HG02943 (cell line): ENCODE data around the gene MAPK4.

Source experiments
- ATAC-seq: cut with Tn5 transposase; IDR thresholded peaks from one replicate; pipeline ENCODE4 v1.9.1; 2021; ENCODE audit warnings: mild to moderate bottlenecking, low read depth, moderate library complexity; ENCODE audit not compliant: unreplicated experiment

Gene MAPK4

DNA sequence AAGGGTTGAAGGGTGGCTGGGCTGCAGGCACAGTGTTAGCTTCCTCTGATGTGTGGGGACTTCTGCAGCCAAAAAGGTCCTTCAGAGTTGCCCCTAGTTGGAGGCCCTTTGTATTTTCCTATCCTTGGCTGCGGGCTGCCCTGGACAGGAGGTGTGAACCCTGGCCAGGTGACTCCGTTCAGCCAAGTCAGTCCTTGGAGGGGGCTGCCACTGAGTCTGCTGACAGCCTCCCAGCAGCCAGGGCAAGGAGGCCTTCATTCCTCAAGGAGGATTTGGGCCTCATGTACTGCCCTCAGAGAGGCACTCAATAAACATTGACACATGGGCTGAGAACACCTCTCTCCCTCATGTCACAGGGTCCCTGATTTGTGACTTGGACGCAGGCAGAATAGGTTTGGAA lies 62.4 kb downstream of the MAPK4 start:
- ATAC-seq = no peak

DNA sequence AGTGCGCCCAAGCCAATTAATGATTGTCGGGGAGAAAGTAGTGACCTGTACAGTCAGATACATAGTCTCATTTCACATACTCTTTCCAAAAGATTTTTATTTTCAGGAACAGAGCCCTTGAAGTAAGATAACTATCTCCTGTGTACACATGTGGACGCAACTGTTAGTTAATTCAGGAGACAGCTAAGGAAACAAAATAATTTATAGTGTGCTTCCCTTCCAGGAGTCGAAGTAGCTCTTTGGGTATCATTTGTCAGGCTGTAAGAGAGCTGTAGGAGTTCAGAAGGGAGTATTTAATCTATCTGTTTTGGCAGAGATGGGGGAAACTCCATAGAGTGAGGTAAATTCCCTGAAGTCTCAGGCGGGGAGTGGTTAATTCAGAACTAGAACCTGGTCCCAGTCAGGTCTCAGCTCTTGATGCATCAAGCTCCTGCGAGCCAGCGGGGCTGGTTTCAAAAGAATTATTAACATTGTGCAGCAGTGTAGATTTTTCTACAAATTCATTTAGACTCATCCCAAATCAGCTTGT lies 63.0 kb downstream of the MAPK4 start:
- ATAC-seq = no peak

DNA sequence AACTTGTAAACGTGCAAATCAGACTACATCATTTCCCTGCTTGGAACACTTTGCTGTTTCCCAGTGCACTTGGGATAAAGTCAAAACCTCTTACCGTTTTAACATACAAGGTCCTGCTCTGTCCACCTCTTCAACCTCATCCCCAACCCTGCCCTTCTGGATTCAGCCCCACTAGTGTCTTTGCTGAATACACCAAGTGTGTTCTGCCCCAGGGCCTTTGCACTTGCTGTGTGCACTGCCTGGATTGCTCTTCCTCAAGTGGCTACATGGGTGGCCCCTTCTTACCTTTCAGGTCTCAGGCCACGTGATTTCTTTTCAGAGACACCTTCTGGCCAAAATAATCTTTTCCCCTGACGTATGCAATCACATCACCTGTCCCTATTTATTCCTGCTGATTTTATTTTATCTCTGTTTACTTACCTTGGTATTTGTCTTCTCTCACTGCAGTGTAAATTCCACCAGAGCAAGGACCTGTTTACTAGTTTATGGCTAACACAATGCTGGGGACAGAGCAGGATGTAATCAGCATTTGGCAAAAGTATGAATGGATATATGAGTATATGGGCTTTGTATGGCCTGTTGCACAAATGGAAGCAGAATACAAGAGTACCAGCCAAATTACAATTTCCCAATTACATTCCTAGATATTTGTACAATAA lies 63.9 kb downstream of the MAPK4 start:
- no peak for ATAC-seq

DNA sequence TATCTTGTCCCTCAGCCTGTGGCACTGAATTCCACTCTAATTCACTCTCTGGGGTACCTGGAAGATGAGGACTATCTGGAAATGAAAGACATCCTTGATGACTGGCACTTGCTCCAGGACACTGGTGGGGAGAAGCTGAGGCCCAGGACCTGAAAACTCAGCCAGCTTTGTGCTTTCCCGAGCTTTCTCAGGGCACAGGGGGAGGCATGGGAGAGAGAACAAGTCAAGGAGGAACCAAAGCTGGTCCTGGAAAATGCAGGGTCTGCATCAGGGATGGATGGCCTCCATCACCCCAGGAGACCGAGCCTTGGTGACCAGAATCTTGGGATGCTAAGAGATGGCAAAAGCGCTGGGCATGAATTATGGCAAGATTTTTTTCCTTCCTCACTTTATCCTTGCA lies 65.1 kb downstream of the MAPK4 start:
- ATAC-seq = no peak

DNA sequence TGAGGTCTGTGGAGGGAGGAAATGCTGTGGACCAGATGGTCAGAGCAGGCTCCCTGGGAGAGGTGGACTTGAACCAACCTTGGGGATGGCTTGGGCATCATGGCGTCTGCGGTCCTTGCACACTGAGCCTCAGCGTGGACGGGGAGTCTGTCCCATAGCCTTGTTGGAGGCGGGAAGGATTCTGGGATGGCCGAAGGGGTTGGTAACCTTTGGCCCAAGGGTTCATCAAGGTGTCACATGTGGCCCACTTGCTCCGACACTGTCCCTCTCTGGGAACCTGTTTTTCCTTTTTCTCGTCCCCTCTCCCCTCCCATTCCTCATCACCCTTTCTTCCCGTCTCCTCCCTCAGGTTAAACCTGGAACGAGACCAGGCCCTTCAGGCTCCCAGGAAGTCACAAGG lies 66.4 kb downstream of the MAPK4 start:
- no peak for ATAC-seq

DNA sequence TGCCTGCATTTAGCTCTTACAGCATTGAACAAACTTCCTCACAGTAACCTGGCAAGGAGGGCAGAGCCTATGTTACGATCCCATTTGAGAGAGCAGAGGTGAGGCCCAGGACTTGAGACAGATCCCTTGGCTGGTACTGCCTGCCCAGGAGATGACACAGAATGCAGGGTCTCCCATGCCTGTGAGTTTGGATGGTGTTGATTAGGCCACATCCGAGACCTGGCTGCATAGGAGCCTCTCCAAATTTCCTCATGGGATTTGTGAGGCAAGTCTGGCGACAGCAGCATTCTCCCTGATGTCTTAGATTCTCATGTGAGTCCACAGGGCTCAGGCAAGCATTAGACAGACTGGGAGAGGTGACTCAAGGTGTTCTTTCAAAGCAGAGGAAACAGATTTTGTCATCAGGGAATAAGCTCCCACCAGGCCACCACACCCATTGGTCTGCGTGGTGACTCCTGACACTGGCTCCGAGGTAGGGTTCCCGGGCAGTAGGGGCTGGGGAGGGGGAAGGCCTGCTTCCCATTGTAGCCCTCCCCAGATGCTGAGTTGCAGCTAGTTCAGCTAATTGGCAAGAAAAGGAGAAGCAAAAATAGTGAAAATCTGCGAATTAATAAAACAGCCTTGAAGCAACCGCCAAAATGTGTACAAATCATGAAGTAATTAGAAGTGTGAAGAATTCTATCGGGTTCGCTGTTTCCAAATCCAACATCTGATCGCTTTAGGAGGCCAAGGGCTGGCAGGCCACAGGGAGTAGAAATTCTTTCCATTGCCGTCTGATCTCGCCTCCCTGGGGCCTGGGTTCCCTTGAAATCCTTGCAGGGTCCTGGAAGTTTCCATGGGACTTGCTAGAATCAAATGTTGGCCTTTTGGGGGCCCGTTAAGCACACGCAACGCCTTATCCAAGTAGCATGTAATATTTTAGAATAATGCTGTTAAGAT lies 68.0 kb downstream of the MAPK4 start:
- no peak for ATAC-seq

DNA sequence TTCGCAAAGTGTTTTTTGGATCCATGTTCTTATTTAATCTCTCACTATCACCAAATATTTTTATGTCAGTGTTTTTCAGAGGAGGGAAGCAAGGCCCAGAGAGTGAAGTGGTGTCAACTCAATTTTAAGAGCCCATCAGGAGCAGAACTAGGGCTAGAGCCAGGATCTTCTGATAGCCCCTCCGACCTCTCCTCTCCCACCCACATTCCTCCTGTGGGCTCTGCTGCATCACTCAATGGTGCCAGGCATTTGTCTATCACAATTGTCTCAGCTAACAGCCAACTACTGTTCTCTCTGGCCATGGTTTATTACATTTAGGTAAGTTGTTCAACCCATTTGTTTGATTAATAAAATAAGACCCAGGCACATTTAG lies 68.6 kb downstream of the MAPK4 start:
- no peak for ATAC-seq

DNA sequence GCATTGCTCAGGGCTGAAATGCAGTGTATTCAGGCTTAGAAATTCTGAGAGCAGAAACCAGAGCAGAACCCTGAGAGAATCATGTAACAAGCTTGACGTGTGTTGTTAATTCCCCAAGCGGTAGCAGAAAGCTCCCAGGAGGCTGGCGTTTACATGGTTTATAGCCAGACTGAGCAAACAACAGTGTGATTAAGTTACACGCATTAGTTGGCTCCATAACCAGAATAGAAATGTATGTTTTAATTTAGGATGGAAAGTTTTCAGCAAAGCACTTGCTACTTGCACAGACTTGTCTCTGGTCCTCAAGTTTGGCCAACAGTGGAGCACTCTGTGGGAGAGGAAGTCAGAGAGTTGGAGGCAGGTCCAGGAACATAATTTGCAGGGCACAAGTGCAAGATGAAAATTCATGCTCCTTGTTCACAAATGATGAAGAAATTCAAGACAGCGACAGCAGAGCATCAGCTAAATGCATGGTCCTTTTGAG lies 69.3 kb downstream of the MAPK4 start:
- ATAC-seq = no peak

DNA sequence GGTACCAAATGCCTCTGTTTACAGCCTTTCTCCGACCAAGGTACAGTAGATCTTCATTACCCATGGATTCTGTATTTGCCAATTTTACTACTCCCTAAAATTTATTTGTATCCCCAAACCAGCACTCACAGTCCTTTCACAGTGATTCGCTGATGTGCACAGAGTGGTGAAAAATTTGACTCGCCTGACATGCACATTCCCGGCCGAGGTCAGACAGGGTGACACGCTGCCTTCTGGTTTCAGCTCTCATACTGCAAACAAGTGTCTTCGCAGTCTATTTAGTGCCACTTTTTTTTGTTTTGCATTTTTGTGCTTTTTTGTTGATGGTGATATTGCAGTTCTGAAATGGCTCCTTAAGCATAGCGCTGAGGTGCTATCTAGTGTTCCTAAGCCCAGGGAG lies 71.0 kb downstream of the MAPK4 start:
- ATAC-seq = no peak

DNA sequence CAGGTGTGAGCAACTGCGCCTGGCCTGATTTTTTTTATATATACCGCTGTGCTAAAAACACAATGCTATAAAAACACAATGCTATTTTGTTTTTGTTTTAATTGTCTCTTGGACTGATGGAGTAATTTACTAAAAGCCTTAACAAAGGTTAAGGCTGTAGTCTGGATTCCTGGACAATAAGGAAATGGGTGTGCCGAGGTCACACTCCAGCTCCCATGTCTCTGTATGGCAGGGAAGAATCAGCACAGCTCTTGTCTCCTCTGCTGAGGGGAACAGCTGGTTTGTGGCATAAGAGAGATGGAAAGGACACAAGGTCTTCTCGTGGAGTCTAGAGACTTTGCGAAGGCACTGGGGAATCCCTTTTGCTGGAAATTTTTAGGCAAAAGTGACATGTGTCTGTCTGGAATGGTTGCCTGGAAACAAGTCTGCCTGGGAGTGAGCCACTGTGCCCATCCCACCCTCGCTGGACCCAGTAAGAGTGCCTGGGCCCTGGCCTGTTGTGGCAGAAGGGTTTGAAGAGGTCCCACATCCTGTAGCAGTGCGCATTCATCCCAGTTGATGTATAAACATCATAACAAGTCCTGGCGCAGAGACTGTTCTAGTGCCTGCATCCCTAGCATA lies 73.1 kb downstream of the MAPK4 start:
- no peak for ATAC-seq

DNA sequence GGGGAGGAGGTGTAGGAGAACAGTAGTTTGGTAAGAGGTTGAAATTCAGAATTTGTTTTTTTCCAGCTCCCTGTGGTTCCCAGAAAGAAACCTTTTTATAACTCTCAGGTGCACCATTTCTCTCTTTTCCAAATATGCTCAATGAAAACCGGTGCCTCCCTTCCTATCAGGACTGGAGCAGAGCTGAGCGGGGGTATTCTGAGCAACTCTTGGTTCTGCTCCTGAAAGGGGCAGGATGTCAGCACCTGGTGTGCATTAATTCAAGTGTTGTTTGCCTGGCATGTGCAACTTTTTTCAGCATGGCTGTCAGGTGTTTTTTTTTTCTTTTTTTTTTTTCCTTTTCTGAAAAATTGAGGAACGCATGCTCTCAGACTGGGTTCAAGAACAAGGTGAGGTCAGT lies 74.1 kb downstream of the MAPK4 start:
- no peak for ATAC-seq

DNA sequence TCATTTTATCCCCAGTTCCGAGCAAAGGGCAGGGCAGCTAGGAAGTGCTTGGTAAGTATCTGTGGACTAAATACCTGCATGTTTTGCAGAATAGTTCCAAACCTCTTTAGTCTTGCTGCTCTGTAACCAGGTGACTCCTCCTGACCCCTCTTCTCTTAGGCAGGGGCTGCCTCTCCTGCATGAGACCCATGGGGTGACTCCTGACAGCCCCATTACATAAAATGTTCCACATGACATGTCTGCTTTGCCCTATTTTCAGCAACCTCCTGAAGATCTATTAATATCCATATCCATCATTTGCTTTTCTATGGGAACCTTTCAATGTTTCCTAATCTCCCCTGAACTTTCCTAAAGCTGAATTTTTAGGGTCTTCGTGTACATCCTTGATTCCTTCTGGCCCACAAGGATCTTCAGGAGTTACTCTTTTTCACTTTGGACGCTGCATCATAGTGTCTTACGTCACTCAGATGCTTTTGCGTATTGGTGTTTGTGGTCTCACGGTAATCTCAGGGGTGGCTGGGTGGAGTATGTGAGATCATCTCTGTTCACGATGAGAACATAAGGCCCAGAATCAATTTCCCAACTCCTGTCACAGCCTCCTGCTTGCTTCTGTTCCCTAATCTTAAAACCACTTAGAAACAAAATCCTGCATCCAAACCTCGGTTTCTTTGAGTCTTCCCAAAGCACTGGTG lies 76.6 kb downstream of the MAPK4 start:
- no peak for ATAC-seq

DNA sequence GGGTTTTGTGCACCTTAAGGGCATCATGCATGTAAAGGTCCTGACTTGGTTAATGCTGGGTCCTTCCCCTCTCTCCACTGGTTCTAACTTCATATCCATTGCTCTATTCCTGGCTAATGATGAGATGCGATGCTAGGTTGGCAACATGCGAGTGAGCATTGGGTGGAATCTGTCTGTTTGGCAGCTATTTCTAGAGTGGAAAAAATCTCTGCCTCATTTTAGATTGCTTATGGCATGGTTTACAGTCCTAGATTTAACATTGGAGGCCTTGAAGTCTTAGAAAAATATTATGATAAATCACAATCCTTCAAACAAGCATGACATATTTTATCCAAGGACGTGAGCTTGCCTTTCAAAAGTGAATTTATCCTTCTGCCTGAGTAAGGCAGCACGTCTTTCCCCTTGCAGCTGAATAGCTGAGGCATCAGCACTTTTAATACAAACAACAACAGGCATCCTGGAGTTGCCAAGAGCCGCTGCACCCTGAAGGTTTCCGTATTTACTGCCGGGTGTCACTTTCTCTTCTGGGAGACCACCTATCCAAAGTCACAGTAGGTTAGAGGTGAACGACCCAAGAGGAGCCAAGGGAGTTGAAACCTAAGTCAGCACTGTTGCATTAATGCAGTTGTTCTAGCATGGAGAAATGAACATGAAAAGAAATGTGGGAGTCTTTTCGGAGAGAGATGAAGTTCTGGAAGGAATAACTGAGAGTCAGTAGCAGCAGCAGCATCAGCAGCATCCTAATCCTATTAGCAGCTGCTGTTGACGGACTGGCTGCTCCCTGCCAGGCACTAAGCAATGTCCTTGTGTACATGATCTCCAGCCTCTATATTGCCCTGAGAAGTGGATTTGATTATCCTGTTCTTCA lies 78.4 kb downstream of the MAPK4 start:
- ATAC-seq = no peak

DNA sequence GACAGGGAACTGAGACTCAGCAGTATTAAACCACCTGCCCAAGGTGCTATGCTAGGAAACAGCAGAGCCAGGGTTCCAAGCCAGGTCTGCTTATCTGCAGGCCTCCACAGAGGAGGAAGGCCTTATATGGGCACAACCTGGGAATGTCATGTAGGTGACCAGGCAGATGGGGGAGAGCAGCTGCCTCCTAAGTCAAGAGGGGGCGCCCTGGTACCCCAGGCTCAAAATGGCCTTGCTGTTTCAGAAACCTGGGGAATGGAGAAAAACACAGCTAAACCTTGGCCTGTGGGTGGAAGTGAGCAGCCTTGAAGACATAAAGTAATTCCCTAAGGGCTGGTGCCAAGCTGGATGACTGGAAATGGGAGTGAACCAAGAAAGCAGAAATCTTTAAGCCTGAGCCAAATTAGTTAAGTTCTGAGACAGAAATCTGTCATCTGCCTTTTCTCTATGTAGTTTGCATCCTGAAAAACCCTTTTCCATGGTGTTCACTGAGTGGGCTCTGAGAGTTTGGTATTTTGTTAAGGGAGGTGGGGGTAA lies 79.1 kb downstream of the MAPK4 start:
- ATAC-seq = no peak

DNA sequence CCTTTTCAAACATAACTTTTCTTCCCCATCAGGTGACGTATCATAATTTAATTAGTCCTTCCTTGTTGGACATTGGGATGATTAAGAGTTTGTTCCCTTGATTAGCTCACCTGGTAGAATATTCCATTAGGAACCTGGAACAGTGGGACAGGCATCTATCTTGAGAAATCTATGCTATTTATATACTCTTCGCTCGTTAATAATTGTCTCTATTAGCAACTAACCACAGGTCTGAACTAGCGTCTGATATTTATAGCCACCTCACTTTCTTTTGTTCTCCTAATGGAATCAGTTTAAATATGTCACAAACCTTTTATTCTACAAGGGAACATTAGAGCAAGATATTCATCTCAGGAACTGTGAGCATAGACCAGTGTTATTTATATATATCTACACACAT lies 79.8 kb downstream of the MAPK4 start:
- ATAC-seq = no peak

DNA sequence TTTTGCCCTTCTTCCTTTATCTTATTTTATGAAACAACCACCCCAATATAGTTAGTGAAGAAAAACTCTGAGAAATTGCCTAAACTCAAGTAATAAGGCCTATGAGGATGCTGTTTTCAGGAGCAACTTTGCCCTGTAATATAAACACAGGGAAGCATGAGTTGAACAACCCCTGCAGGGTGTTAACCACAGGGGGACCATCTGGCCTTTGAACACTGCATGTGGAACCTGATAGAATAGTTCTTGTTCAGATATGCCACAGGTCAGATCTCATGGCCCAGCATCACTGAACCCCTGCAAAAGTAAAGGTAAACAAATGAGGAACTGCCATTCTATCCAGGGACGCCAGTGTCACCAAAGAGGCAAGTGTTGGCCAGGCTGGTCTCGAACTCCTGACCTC lies 82.6 kb downstream of the MAPK4 start:
- ATAC-seq = no peak

DNA sequence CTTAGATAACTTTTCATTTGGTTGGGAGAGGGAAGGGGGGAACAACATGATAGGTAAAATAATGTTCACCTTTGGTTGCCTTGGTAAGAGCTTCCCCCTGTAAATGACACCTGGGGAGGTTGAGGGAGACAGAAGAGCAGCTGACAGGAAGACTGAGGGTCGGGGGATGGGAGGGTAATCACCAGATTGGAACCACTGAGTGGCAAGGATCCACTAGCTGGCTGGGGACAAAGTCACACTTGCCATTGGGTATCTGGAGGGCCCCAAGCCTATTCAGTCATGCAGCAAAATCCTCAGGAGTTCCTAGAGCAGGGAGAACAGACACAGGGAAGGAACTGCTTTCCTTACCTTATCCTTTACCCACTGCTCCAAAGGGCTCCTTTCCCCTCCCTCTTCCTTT lies 84.3 kb downstream of the MAPK4 start:
- ATAC-seq = no peak

DNA sequence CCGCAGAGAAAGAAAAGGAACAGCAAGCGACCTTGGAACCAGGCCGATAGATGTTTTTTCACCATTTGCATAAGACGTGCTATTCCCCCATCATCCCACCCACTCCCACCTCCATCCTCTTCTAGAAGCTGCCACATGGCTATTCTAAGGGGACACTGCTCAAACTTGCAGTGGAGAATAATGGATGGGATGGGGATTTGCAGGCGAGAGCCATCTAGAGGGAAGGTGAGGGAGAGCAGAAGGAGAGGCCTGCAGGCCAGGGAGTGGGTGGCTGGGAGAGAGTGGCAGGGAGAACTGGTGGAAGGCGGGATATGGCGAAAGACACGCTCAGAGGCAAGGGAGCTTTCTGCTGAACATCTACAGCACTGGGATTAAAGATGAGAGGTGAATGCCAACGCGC lies 84.9 kb downstream of the MAPK4 start:
- no peak for ATAC-seq

DNA sequence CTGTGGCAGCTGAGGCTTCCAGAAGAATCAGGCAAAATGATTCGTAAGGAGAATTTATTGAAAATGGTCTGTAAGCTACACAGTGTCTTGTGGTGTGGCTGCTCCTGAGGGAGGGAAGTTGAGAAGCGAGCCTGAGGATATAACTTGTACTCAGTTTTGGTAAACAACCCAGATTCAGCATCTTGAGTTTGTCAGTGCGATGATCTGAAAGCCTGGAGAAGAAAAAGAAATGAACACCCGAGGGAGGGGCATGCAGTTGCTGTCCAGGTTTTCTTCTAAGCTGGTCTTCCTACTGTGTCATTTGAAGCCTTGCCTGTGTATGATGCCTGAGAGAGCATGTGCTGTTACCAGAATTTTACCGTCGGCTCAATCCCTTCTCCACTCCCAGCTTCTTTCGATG lies 87.3 kb downstream of the MAPK4 start:
- no peak for ATAC-seq
